Suprapubic skin (tissue), 4 donors: Measurements from ENCODE around the gene MCU. TPM values are rescaled to one million over a fixed set of nuclear protein-coding genes. Genes with fewer than 3 reads are reported as not detected.
"Not testable (repeated sequence)": the region's sequence is repeated elsewhere in the genome, so short reads cannot be mapped to it uniquely, and the experiment has no call there.

Source experiments
- DNase-seq, 2 donors: peaks; one replicate each; pipeline ENCODE4 v3.0.0-alpha.2; 2019; ENCODE audit warnings: low spot score in 2 of 2
- H3K27ac ChIP-seq: fragments of 200-600 bp; sonication (generic); one replicate; pipeline ENCODE4 v1.5.1; 2019
- H3K27me3 ChIP-seq: fragments of 200-600 bp; sonication (generic); one replicate; pipeline ENCODE4 v1.5.1; 2019
- H3K36me3 ChIP-seq: fragments of 200-600 bp; sonication (generic); one replicate; pipeline ENCODE4 v1.5.1; 2019
- H3K4me1 ChIP-seq: fragments of 200-600 bp; sonication (generic); one replicate; pipeline ENCODE4 v1.5.1; 2019
- H3K4me3 ChIP-seq: fragments of 200-600 bp; sonication (generic); one replicate; pipeline ENCODE4 v1.5.1; 2019; ENCODE audit warnings: mild to moderate bottlenecking
- H3K9me3 ChIP-seq: fragments of 200-600 bp; sonication (generic); one replicate; pipeline ENCODE4 v1.5.1; 2019
- EP300 ChIP-seq: sonication (generic); formaldehyde crosslinking; IDR thresholded peaks from one replicate; pipeline ENCODE4 v1.6.1; 2017; ENCODE audit warnings: antibody characterized with exemption
- POLR2A ChIP-seq, 2 donors: fragments of 450-650 bp; IDR thresholded peaks; one replicate each; pipeline ENCODE4 v1.6.1; 2017; ENCODE audit warnings: antibody characterized with exemption in 2 of 2, mild to moderate bottlenecking in 2 of 2, moderate library complexity in 2 of 2
- POLR2AphosphoS5 ChIP-seq, 3 donors: sonication (generic); formaldehyde crosslinking; IDR thresholded peaks; one replicate each; pipeline ENCODE4 v1.6.1; 2017; ENCODE audit warnings: antibody characterized with exemption in 3 of 3
- WGBS: methylation state at CpG from one replicate; pipeline ENCODE4 v1.1.5; 2018; 5-methylcytosine and 5-hydroxymethylcytosine counted together
- total RNA-seq, 4 donors: library from RNA; depleted of rRNA; stranded (reverse); fragments of >200 nt; gene quantifications; one replicate each; pipeline ENCODE4 v1.1.0, GENCODE V29; 2016
- TF ChIP-seq, protein P1 (sequence below), 2 donors: fragments of 200-600 bp in 1 of 2; fragments of 450-650 bp in 1 of 2; sonication (generic) in 1 of 2; IDR thresholded peaks; one replicate each; pipeline ENCODE4 v1.5.1; 2016 to 2019; ENCODE audit warnings: antibody characterized with exemption in 2 of 2, mild to moderate bottlenecking in 1 of 2, moderate library complexity in 1 of 2

MCU gene
- total RNA-seq, 4 donors from 2014 or later = 28.3 to 31.7 (median 29.7) TPM

DNA sequence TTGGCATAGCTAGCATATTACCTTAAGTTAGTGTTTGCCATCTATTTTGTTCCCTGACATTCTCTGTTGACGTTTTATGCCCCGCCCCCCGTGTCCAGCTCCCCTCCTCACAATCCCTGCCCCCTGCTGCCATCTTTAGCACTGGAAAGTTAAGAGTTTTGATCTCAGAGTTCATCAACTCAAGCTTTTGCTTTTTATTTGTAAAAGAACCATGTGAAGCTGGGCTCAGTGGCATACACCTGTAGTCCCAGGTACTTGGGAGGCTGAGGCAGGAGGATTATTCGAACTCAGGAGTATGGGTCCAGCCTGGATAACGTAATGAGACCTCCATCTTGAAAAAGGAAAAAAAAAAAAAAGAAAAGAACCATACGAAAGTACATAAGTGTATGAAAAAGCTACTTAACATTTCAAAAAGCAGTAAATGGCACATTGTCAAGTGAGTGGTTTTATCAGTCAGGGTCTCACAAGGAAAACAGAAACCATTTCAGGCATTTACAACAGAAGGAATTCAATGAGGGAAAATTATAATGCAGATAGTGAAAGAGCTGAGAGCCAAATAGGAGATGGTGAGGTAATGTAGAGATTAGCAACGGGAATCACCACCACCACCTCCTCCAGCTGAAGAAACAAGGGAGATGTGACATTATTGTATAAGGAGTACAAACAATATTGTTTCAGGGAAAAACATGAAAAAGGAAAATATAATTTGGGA, 64.9 kb downstream of the MCU start:
- H3K9me3 ChIP-seq = no peaks in the 10 kb centered on the region
- no peak overlapping the region for H3K4me3 ChIP-seq
- DNase-seq = no peak
- TF ChIP-seq EP300 (no peak), POLR2AphosphoS5 (IDR thresholded peaks at IDR 0.05) (no peak), POLR2A (IDR thresholded peaks at IDR 0.05) (no peak)
- TF ChIP-seq, protein P1, sequence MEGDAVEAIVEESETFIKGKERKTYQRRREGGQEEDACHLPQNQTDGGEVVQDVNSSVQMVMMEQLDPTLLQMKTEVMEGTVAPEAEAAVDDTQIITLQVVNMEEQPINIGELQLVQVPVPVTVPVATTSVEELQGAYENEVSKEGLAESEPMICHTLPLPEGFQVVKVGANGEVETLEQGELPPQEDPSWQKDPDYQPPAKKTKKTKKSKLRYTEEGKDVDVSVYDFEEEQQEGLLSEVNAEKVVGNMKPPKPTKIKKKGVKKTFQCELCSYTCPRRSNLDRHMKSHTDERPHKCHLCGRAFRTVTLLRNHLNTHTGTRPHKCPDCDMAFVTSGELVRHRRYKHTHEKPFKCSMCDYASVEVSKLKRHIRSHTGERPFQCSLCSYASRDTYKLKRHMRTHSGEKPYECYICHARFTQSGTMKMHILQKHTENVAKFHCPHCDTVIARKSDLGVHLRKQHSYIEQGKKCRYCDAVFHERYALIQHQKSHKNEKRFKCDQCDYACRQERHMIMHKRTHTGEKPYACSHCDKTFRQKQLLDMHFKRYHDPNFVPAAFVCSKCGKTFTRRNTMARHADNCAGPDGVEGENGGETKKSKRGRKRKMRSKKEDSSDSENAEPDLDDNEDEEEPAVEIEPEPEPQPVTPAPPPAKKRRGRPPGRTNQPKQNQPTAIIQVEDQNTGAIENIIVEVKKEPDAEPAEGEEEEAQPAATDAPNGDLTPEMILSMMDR (IDR thresholded peaks at IDR 0.05) = no peak
- H3K36me3 ChIP-seq = no peaks in the 10 kb centered on the region
- WGBS = 82% methylated on average over 7 of the region's 7 CpGs
- no peaks in the 10 kb centered on the region for H3K27me3 ChIP-seq
- no peak overlapping the region for H3K27ac ChIP-seq
- no peaks in the 10 kb centered on the region for H3K4me1 ChIP-seq

DNA sequence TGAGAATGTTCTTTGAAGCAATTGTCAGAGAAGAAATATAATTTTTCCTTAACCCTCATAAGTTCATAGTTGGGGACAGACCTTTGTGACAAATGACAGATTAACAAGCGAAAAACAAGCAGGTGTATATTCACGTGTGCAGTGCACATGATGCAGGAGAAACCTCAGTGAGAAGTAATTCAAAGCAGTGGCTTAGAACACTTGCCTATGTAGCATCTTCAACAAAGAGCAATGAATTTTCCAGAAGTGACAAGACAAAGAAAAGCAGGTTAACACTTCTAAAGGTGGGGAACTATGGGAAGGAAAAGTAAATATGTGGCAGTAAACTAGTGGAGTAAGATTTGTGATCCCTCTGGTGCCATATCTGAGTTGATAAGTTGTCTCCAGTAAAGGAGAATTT, 65.8 kb downstream of the MCU start:
- no peaks in the 10 kb centered on the region for H3K4me1 ChIP-seq

DNA sequence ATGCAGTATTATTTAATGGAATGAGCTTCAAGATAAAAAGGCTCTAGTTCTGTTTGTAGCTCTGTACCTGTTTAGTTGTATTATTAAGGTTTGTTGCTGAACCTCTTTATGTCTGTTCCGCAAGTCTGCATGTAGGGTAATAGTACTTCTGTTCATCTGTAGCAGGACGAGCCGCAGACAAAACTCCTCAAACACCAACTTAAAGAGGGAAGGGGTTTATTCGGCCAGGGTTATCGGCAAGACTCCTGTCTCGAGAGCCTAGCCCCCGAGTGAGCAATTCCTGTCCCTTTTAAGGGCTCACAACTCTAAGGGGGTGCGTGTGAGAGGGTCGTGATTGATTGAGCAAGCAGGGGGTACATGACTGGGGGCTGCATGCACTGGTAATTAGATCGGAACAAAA, 67.0 kb downstream of the MCU start:
- H3K4me1 ChIP-seq = not testable (repeated sequence)

More for the DNA sequence above, 65.8 kb downstream of the MCU start:
- Histone ChIP-seq H3K27ac (no peak overlapping the region), H3K36me3 (no peaks in the 10 kb centered on the region), H3K9me3 (no peaks in the 10 kb centered on the region), H3K27me3 (no peaks in the 10 kb centered on the region), H3K4me3 (no peak overlapping the region)
- 95% methylated on average over 2 of the region's 2 CpGs for WGBS
- DNase-seq = no peak
- TF ChIP-seq POLR2A (IDR thresholded peaks at IDR 0.05) = no peak
- TF ChIP-seq, protein P1 (IDR thresholded peaks at IDR 0.05) = no peak
- no peak for TF ChIP-seq POLR2AphosphoS5 (IDR thresholded peaks at IDR 0.05)
- no peak for TF ChIP-seq EP300

DNA sequence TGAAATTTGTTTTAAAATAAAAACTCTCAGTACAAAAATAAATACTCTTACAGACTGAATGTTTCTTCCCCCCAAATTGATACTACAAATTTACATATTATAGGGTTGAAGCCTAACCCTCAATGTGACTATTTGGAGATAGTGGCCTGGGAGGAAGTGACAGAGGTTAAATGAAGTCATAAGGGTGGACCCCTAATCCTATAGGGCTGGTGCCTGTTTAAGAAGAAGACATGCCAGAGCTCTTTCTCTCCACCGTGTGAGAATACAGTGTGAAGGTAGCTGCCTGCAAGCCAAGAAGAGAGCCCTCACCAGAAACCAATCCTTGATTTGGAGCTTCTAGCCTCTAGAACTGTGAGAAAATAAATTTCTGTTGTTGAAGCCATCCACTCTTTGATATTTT, 67.6 kb downstream of the MCU start:
- H3K4me3 ChIP-seq = no peak overlapping the region
- no peaks in the 10 kb centered on the region for H3K4me1 ChIP-seq
- WGBS = 78% methylated on average over 1 of the region's 1 CpG

More for the DNA sequence above, 67.0 kb downstream of the MCU start:
- not testable (repeated sequence) for H3K4me3 ChIP-seq, H3K27me3 ChIP-seq, DNase-seq, H3K9me3 ChIP-seq, H3K36me3 ChIP-seq, H3K27ac ChIP-seq
- 91% methylated on average over 10 of the region's 10 CpGs for WGBS

DNA sequence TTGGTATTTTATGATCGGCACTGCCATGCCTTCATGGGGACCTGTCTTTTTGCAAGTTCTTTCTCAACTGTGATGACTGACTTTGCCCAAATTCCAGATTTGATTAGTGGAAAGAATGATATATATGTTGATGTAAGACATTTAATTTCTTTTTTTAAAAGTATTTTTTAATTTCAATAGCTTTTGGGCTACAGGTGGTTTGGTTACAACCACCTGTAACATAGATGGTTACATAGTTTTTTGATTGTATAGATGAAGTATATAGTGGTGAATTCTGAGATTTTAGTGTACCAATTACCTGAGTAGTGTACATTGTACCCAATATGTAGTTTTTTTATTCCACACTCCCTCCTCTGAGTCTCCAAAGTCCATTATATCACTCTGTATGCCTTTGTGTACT, 69.6 kb downstream of the MCU start:
- no peak overlapping the region for H3K4me3 ChIP-seq
- no peak for TF ChIP-seq EP300
- TF ChIP-seq, protein P1 (IDR thresholded peaks at IDR 0.05) = no peak
- TF ChIP-seq POLR2A (IDR thresholded peaks at IDR 0.05) = no peak
- TF ChIP-seq POLR2AphosphoS5 (IDR thresholded peaks at IDR 0.05) = no peak
- H3K27me3 ChIP-seq = no peaks in the 10 kb centered on the region
- H3K9me3 ChIP-seq = no peaks in the 10 kb centered on the region
- no peaks in the 10 kb centered on the region for H3K36me3 ChIP-seq
- no peak overlapping the region for H3K27ac ChIP-seq
- H3K4me1 ChIP-seq = no peaks in the 10 kb centered on the region
- no peak for DNase-seq
- WGBS = 95% methylated on average over 1 of the region's 1 CpG

More for the DNA sequence above, 67.6 kb downstream of the MCU start:
- DNase-seq = no peak
- no peak overlapping the region for H3K27ac ChIP-seq
- no peak for TF ChIP-seq POLR2A (IDR thresholded peaks at IDR 0.05)
- TF ChIP-seq, protein P1 (IDR thresholded peaks at IDR 0.05) = no peak
- TF ChIP-seq POLR2AphosphoS5 (IDR thresholded peaks at IDR 0.05) = no peak
- no peak for TF ChIP-seq EP300
- H3K9me3 ChIP-seq = no peaks in the 10 kb centered on the region
- no peaks in the 10 kb centered on the region for H3K27me3 ChIP-seq
- H3K36me3 ChIP-seq = no peaks in the 10 kb centered on the region

DNA sequence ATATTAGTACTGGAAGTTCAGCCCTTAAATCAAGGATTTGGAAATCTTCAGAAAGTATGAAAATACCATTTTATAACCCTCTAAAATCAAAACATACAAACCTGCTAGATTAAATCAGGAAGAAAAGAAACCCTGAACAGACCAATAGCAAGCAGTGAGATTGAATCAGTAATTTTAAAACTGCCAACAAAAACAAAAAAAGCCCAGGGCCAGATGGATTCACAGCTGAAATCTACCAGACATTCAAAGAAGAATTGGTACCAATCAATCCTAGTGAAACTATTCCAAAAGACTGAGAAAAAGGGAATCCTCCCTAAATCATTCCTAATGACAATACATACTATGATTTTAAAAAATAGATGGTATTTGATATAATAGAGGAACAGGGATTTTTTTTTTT, 70.1 kb downstream of the MCU start:
- DNase-seq = no peak
- Histone ChIP-seq H3K27ac (no peak overlapping the region), H3K9me3 (no peaks in the 10 kb centered on the region), H3K27me3 (no peaks in the 10 kb centered on the region), H3K4me1 (no peaks in the 10 kb centered on the region), H3K36me3 (no peaks in the 10 kb centered on the region), H3K4me3 (no peak overlapping the region)
- TF ChIP-seq, protein P1 (IDR thresholded peaks at IDR 0.05) = no peak
- TF ChIP-seq POLR2AphosphoS5 (IDR thresholded peaks at IDR 0.05) (no peak), POLR2A (IDR thresholded peaks at IDR 0.05) (no peak), EP300 (no peak)
